B cell (primary cell): Measurements from ENCODE around the gene PARG. TPM values are rescaled to one million over a fixed set of nuclear protein-coding genes. Genes with fewer than 3 reads are reported as not detected.

ENCODE experiments used
- ATAC-seq: fragments of 200-7000 bp; cut with Tn5 transposase; one replicate; pipeline ENCODE4 v1.10.0; 2021; ENCODE audit warnings: low read depth, mild to moderate bottlenecking, moderate number of reproducible peaks, moderate library complexity
- CTCF ChIA-PET: fragments of 350-600 bp; sonication (Branson Sonifier 250); formaldehyde crosslinking; loops from one replicate; lab custom pipeline; 2021; ENCODE audit warnings: antibody characterized with exemption, inconsistent platforms; lab: Charles Lee
- POLR2A ChIA-PET: fragments of 350-600 bp; sonication (Branson Sonifier 250); formaldehyde crosslinking; loops from one replicate; lab custom pipeline; 2021; ENCODE audit warnings: antibody characterized with exemption; lab: Charles Lee
- DNase-seq: peaks from one replicate; pipeline ENCODE4 v3.0.0; 2013
- H2AFZ ChIP-seq: 2 replicates; pipeline ENCODE4 v1.6.1; 2012; ENCODE audit warnings: mild to moderate bottlenecking, low read depth, low read length; ENCODE audit not compliant: insufficient read depth, poor library complexity, severe bottlenecking
- H3K27ac ChIP-seq, 2 donors: 1 replicate in 1 of 2; 2 replicates in 1 of 2; pipeline ENCODE4 v1.5.1; 2012 to 2013; ENCODE audit warnings: low read length in 2 of 2, mild to moderate bottlenecking in 2 of 2, moderate library complexity in 1 of 2
- H3K27me3 ChIP-seq, 4 experiments: fragments of 200-600 bp in 1 of 4; sonication (generic) in 1 of 4; replicated peaks in 1 of 4; 1 replicate in 2 of 4; 2 replicates in 2 of 4; pipeline versions ENCODE4 v1.6.1 to v1.7.0; 2013 to 2016; ENCODE audit warnings: low read length in 3 of 4, mild to moderate bottlenecking in 2 of 4, mixed read lengths in 1 of 4, moderate library complexity in 1 of 4; ENCODE audit not compliant: insufficient read depth in 4 of 4, control insufficient read depth in 3 of 4; ENCODE audit errors: control extremely low read depth in 1 of 4
- H3K36me3 ChIP-seq, 2 experiments: replicated peaks in 1 of 2; 1 replicate in 1 of 2; 2 replicates in 1 of 2; pipeline versions ENCODE4 v1.6.1 to v1.7.1; 2013; ENCODE audit warnings: low read length in 1 of 2; ENCODE audit not compliant: insufficient read depth in 2 of 2, control insufficient read depth in 1 of 2; ENCODE audit errors: control extremely low read depth in 1 of 2, extremely low read depth in 1 of 2
- H3K4me1 ChIP-seq, 2 donors: fragments of 200-600 bp in 1 of 2; sonication (generic) in 1 of 2; 1 replicate in 1 of 2; 2 replicates in 1 of 2; pipeline versions ENCODE4 v1.5.1 to v1.6.1; 2013 to 2017; ENCODE audit warnings: low read length in 2 of 2; ENCODE audit not compliant: control insufficient read depth in 2 of 2, insufficient read depth in 2 of 2
- H3K4me2 ChIP-seq: replicated peaks from 2 replicates; pipeline ENCODE3; 2012; ENCODE audit warnings: mild to moderate bottlenecking, low read depth, low read length; ENCODE audit not compliant: poor library complexity, severe bottlenecking
- H3K4me3 ChIP-seq, 5 experiments: fragments of 200-600 bp in 1 of 5; sonication (generic) in 1 of 5; 1 replicate in 3 of 5; 2 replicates in 2 of 5; pipeline versions ENCODE4 v1.5.1 to v1.7.0; 2011 to 2016; ENCODE audit warnings: low read length in 4 of 5, mild to moderate bottlenecking in 4 of 5, low read depth in 2 of 5, control low read depth in 1 of 5, moderate library complexity in 1 of 5; ENCODE audit not compliant: insufficient read depth in 1 of 5; ENCODE audit errors: control extremely low read depth in 1 of 5, extremely low read depth in 1 of 5
- H3K79me2 ChIP-seq: fragments of 200-600 bp; sonication (generic); one replicate; pipeline ENCODE4 v1.6.0; 2016; ENCODE audit warnings: low read length; ENCODE audit not compliant: control insufficient read depth, insufficient read depth
- H3K9ac ChIP-seq: fragments of 200-600 bp; sonication (generic); 2 replicates; pipeline ENCODE4 v1.6.1; 2017; ENCODE audit warnings: mild to moderate bottlenecking, low read length, moderate library complexity
- H3K9me3 ChIP-seq, 3 donors: one replicate each; pipeline versions ENCODE4 v1.6.1 to v1.7.1; 2013; ENCODE audit warnings: low read length in 2 of 3; ENCODE audit not compliant: control insufficient read depth in 2 of 3, insufficient read depth in 1 of 3; ENCODE audit errors: control extremely low read depth in 1 of 3
- H4K20me1 ChIP-seq: 2 replicates; pipeline ENCODE4 v1.6.0; 2012; ENCODE audit warnings: mild to moderate bottlenecking, low read length; ENCODE audit not compliant: insufficient read depth, control insufficient read depth, poor library complexity, severe bottlenecking
- H3K27ac Mint-ChIP-seq: one replicate; pipeline ENCODE4 v1.8.0; 2021; ENCODE audit warnings: mixed read lengths
- H3K27me3 Mint-ChIP-seq: one replicate; pipeline ENCODE4 v1.8.0; 2021; ENCODE audit warnings: mixed read lengths
- H3K4me1 Mint-ChIP-seq: one replicate; pipeline ENCODE4 v1.8.0; 2021; ENCODE audit warnings: mixed read lengths
- H3K4me3 Mint-ChIP-seq: one replicate; pipeline ENCODE4 v1.8.0; 2021; ENCODE audit warnings: mixed read lengths
- H3K9me3 Mint-ChIP-seq: one replicate; pipeline ENCODE4 v1.8.0; 2022; ENCODE audit warnings: mixed read lengths; ENCODE audit not compliant: insufficient read depth
- CTCF ChIP-seq: fragments of 200-600 bp; IDR thresholded peaks from one replicate; pipeline ENCODE4 v1.8.0; 2022; ENCODE audit warnings: antibody characterized with exemption, mild to moderate bottlenecking
- EZH2 ChIP-seq: IDR thresholded peaks from 2 replicates; pipeline ENCODE4 v1.6.1; 2012; ENCODE audit warnings: borderline replicate concordance, low read depth, mild to moderate bottlenecking, moderate library complexity, low read length; ENCODE audit not compliant: insufficient read depth, poor library complexity, severe bottlenecking
- WGBS: methylation state at CpG from one replicate; pipeline ENCODE4 v1.1.5; 2013; ENCODE audit warnings: missing lambda C conversion rate; ENCODE audit not compliant: insufficient coverage; 5-methylcytosine and 5-hydroxymethylcytosine counted together
- intact Hi-C: fragments of 100-400 bp; cut with micrococcal nuclease; formaldehyde crosslinking; loops from one replicate; pipeline ENCODE4 v1.10.0; 2022
- polyA plus RNA-seq: library from polyadenylated mRNA; depleted of rRNA; stranded (reverse); fragments of >200 nt; gene quantifications from 2 replicates; pipeline ENCODE4 v1.2.3, GENCODE V29; 2012
- total RNA-seq, 2 donors: library from RNA; stranded (reverse); fragments of 120-200 nt in 1 of 2; gene quantifications; 1 replicate in 1 of 2; 2 replicates in 1 of 2; pipeline versions ENCODE4 v1.2.3 to v1.2.4, GENCODE V29; 2013 to 2022

The PARG gene
- total and polyA plus RNA-seq, 2 donors (not counting 1 experiment from before 2014, with no cell fraction given), result 8.5 to 47.9 TPM

GRCh38 chr10:49834201-49834600 is 107.6 kb downstream of the PARG start:
- DNase-seq (no peak), ATAC-seq (no peak)
- Histone ChIP-seq H3K4me3 (no peak overlapping the region), H4K20me1 (no peaks in the 10 kb centered on the region), H2AFZ (no peak overlapping the region), H3K36me3 (peaks cover 14 to 40% of the 10 kb centered on the region in 2 experiments), H3K4me1 (no peaks in the 10 kb centered on the region), H3K27me3 (no peaks in the 10 kb centered on the region), H3K9me3 (no peaks in the 10 kb centered on the region), H3K79me2 (no peaks in the 10 kb centered on the region), H3K4me2 (no peak overlapping the region), H3K27ac (no peak overlapping the region), H3K9ac (no peak overlapping the region)
- Mint-ChIP-seq H3K9me3 (no peaks in the 10 kb centered on the region), H3K4me3 (no peak overlapping the region), H3K27me3 (no peaks in the 10 kb centered on the region), H3K4me1 (no peaks in the 10 kb centered on the region), H3K27ac (no peak overlapping the region)
- TF ChIP-seq EZH2 (no peak), CTCF (no peak)
- ChIA-PET CTCF (no interaction called here), POLR2A (no interaction called here)
- intact Hi-C loops, result no loop called here
- no CpG with 5 or more reads among the region's 2 CpGs for WGBS

- no peak overlapping the region for H3K27ac ChIP-seq
- TF ChIP-seq CTCF, result no peak
- no peak for TF ChIP-seq EZH2
- H3K79me2 ChIP-seq, result no peaks in the 10 kb centered on the region
- Mint-ChIP-seq H3K4me3 (no peak overlapping the region), H3K27ac (no peak overlapping the region), H3K27me3 (no peaks in the 10 kb centered on the region), H3K4me1 (no peaks in the 10 kb centered on the region), H3K9me3 (no peaks in the 10 kb centered on the region)
- DNase-seq, result no peak
- no peak overlapping the region for H3K9ac ChIP-seq
- no peak for ATAC-seq
- no peak overlapping the region for H3K4me2 ChIP-seq
- H4K20me1 ChIP-seq, result no peaks in the 10 kb centered on the region
- H3K9me3 ChIP-seq, result no peaks in the 10 kb centered on the region
- CTCF ChIA-PET, result no interaction called here
- H2AFZ ChIP-seq, result no peak overlapping the region
- no peaks in the 10 kb centered on the region for H3K4me1 ChIP-seq
- H3K27me3 ChIP-seq, result no peaks in the 10 kb centered on the region
- POLR2A ChIA-PET, result no interaction called here
- no peak overlapping the region for H3K4me3 ChIP-seq
- peaks cover 14 to 32% of the 10 kb centered on the region in 2 experiments for H3K36me3 ChIP-seq
- intact Hi-C loops, result no loop called here
Measured at GRCh38 chr10:49833168-49833567, 108.7 kb downstream of the PARG start.
